GM23248 (cell line): ENCODE data around the gene ICA1.

Experiments used
- EZH2 ChIP-seq: fragments of 200-600 bp; sonication (generic); IDR thresholded peaks from 2 replicates; pipeline ENCODE4 v1.6.1; 2018; ENCODE audit warnings: antibody characterized with exemption, mild to moderate bottlenecking; ENCODE audit not compliant: insufficient read depth, poor library complexity, severe bottlenecking
- EZH2phosphoT487 ChIP-seq: fragments of 200-600 bp; sonication (generic); IDR thresholded peaks from 2 replicates; pipeline ENCODE4 v1.6.1; 2018; ENCODE audit warnings: antibody characterized with exemption, moderate library complexity, mild to moderate bottlenecking, low read depth; ENCODE audit not compliant: insufficient read depth

- no peak for TF ChIP-seq EZH2phosphoT487
- no peak for TF ChIP-seq EZH2
These were observed 29.6 kb upstream of the ICA1 start for GRCh38 chr7:8291397-8292141.
